ENCODE data around the gene IP6K3. TPM values are rescaled to one million over a fixed set of nuclear protein-coding genes. Genes with fewer than 3 reads are reported as not detected.

Gene IP6K3
- polyA plus RNA-seq (2012; rRNA removed): 0.13 and 0.21 TPM in 2 replicates
- 0.07 and 0.08 TPM in 2 replicates for polyA plus RNA-seq (2012; cell fraction: cytosol; rRNA removed)
- polyA plus RNA-seq (2012; cell fraction: nucleus; rRNA removed): 0.18 and 0.32 TPM in 2 replicates

GRCh38 chr6:33746651-33747100 is at the start of gene IP6K3:
Gene IP6K3 (minus strand): TSS chr6:33746905. CDS start chr6:33735476, 11,429 bp downstream.
- Histone ChIP-seq H3K9me2 (no peaks in the 10 kb centered on the region), H3K36me3 (replicated peaks in 1 of 2; ENCODE audit: control insufficient read depth in 1 of 2, insufficient read depth in 2 of 2, low read length in 1 of 2) (no peaks in the 10 kb centered on the region), H4K20me1 (ENCODE audit: insufficient read depth) (no peaks in the 10 kb centered on the region), H3K9ac (no peak within 1 kb of the TSS), H3K79me2 (ENCODE audit: insufficient read depth) (no peaks in the 10 kb centered on the region), H3F3A (replicated peaks; ENCODE audit: insufficient read depth) (no peaks in the 10 kb centered on the region), H3K27me3 (ENCODE audit: insufficient read depth) (no peaks in the 10 kb centered on the region), H2AFZ (ENCODE audit: low read depth) (0 out of 2 replicates have a peak within 1 kb of the TSS, but pooled peaks have one; percentile 29), H3K4me1 (ENCODE audit: control insufficient read depth in 1 of 2, insufficient read depth in 2 of 2, low read depth in 1 of 2, low read length in 1 of 2) (peaks cover 15 to 28% of the 10 kb centered on the region in 2 experiments; a peak in 3 of 4 replicates), H3K27ac (ENCODE audit: low read depth in 2 of 2, low read length in 1 of 2) (no peak within 1 kb of the TSS; a peak in 1 of 4 replicates), H3K9me3 (no peaks in the 10 kb centered on the region), H3K4me2 (0 out of 2 replicates have a peak within 1 kb of the TSS, but pooled peaks have one; percentile 26), H3K4me3 (ENCODE audit: low read depth in 2 of 2, low read length in 1 of 2) (no peak within 1 kb of the TSS)
- POLR2A ChIA-PET: interaction anchor here (0.6 to 1.0 kb wide), 2 partner anchors 35 to 416 kb away, joined by 3 read pairs; partner anchors contain the start of gene UQCC2
- WGBS (ENCODE audit: low lambda C conversion rate): 81% methylated on average over 6 of the region's 10 CpGs
- TF ChIP-seq, protein P1, sequence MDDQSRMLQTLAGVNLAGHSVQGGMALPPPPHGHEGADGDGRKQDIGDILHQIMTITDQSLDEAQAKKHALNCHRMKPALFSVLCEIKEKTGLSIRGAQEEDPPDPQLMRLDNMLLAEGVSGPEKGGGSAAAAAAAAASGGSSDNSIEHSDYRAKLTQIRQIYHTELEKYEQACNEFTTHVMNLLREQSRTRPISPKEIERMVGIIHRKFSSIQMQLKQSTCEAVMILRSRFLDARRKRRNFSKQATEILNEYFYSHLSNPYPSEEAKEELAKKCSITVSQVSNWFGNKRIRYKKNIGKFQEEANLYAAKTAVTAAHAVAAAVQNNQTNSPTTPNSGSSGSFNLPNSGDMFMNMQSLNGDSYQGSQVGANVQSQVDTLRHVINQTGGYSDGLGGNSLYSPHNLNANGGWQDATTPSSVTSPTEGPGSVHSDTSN (IDR thresholded peaks at IDR 0.05): no peak
- no peak for TF ChIP-seq FOXJ3 (CRISPR knock-in tag; IDR thresholded peaks at IDR 0.05)
- TF ChIP-seq TCF12 (IDR thresholded peaks at IDR 0.05): no peak
- TF ChIP-seq TEAD4 (IDR thresholded peaks at IDR 0.05; ENCODE audit: borderline replicate concordance, insufficient read depth): no peak
- TF ChIP-seq, protein P2, sequence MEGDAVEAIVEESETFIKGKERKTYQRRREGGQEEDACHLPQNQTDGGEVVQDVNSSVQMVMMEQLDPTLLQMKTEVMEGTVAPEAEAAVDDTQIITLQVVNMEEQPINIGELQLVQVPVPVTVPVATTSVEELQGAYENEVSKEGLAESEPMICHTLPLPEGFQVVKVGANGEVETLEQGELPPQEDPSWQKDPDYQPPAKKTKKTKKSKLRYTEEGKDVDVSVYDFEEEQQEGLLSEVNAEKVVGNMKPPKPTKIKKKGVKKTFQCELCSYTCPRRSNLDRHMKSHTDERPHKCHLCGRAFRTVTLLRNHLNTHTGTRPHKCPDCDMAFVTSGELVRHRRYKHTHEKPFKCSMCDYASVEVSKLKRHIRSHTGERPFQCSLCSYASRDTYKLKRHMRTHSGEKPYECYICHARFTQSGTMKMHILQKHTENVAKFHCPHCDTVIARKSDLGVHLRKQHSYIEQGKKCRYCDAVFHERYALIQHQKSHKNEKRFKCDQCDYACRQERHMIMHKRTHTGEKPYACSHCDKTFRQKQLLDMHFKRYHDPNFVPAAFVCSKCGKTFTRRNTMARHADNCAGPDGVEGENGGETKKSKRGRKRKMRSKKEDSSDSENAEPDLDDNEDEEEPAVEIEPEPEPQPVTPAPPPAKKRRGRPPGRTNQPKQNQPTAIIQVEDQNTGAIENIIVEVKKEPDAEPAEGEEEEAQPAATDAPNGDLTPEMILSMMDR (IDR thresholded peaks at IDR 0.05): no peak
- no peak for TF ChIP-seq FOXM1 (IDR thresholded peaks at IDR 0.05; ENCODE audit: low read depth)
- TF ChIP-seq NFIC (IDR thresholded peaks at IDR 0.05; ENCODE audit: borderline replicate concordance): no peak
- CTCF ChIA-PET: interaction anchor here (0.8 to 9.2 kb wide), 15 partner anchors 14 to 417 kb away, joined by 3 to 116 read pairs (median 8); partner anchors contain the start of gene UQCC2
- DNase-seq: peak; percentile 55

GRCh38 chr6:33794910-33795623 is 48.4 kb upstream of the IP6K3 start:
- WGBS (ENCODE audit: low lambda C conversion rate): 76% methylated on average over 11 of the region's 14 CpGs
- DNase-seq: peak; percentile 51
- H2AFZ ChIP-seq (ENCODE audit: low read depth): no peak overlapping the region
- no peaks in the 10 kb centered on the region for H3K36me3 ChIP-seq (replicated peaks in 1 of 2; ENCODE audit: control insufficient read depth in 1 of 2, insufficient read depth in 2 of 2, low read length in 1 of 2)
- no peaks in the 10 kb centered on the region for H3K27me3 ChIP-seq (ENCODE audit: insufficient read depth)
- no peak overlapping the region for H3K4me3 ChIP-seq (ENCODE audit: low read depth in 2 of 2, low read length in 1 of 2)
- no peak overlapping the region for H3K4me2 ChIP-seq
- H4K20me1 ChIP-seq (ENCODE audit: insufficient read depth): no peaks in the 10 kb centered on the region
- H3K9me2 ChIP-seq: no peaks in the 10 kb centered on the region
- H3K79me2 ChIP-seq (ENCODE audit: insufficient read depth): 0 out of 2 replicates have a peak, but pooled peaks cover under 1% of the 10 kb centered on the region
- CTCF ChIA-PET: interaction anchor here (1.4 to 1.9 kb wide), 4 partner anchors 24 to 50 kb away, joined by 3 to 6 read pairs (median 5); no protein-coding TSS in a partner anchor
- TF ChIP-seq EZH2phosphoT487 (IDR thresholded peaks at IDR 0.05; ENCODE audit: borderline replicate concordance, low read depth) (no peak), TEAD4 (IDR thresholded peaks at IDR 0.05; ENCODE audit: borderline replicate concordance, insufficient read depth) (no peak), NRF1 (IDR thresholded peaks at IDR 0.05; ENCODE audit: low read depth, low read length) (no peak), TAF1 (IDR thresholded peaks at IDR 0.05; ENCODE audit: borderline replicate concordance, low read depth, low read length) (no peak)
- no peak overlapping the region for H3K9ac ChIP-seq
- H3F3A ChIP-seq (replicated peaks; ENCODE audit: insufficient read depth): no peaks in the 10 kb centered on the region
- no peaks in the 10 kb centered on the region for H3K9me3 ChIP-seq
- H3K4me1 ChIP-seq (ENCODE audit: control insufficient read depth in 1 of 2, insufficient read depth in 2 of 2, low read depth in 1 of 2, low read length in 1 of 2): peaks cover 0 to 9% of the 10 kb centered on the region in 2 experiments; a peak in 1 of 4 replicates
- POLR2A ChIA-PET: interaction anchor here (0.9 to 1.1 kb wide), 2 partner anchors 17 to 18 kb away, joined by 3 read pairs; no protein-coding TSS in a partner anchor
- no peak overlapping the region for H3K27ac ChIP-seq (ENCODE audit: low read depth in 2 of 2, low read length in 1 of 2)

All from SK-N-SH (cell line).